ENCODE measurements around the gene MLF2.
"Not testable (repeated sequence)": the region's sequence is repeated elsewhere in the genome, so short reads cannot be mapped to it uniquely, and the experiment has no call there.

Gene MLF2

DNA sequence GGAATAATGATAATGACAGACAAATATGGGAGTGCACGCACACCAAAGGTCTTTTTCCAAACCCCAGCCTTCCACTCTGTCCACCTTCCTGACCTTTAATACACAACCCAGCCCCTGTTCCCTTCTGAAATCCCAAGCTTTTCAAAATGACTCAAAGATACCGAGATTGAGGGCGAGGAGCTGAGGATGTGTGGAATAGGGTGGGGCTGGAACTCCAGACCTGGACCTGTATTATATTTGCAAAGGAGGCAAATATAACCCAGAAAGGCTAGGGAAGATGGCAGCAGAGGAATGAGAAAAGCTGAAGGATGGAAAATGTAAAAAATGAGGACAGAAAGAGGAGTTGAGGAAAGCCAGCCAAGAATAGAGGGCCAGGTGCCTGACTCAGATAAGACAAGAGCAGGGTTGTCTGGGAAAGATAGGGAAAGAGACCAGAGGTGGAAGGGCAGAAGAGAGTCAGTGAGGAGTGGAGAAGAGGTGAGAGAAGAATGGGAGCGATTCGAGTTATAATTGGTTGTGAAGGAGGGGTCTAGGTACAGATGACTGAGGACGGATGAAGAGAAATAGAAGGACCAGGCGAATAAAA is 12.2 kb upstream of the MLF2 start:
- no peak for DNase-seq (ENCODE audit: low spot score)

- peak; percentile 79 for DNase-seq (ENCODE audit: low spot score)
These were observed 11.3 kb upstream of the MLF2 start for GRCh38 chr12:6764011-6764828.

- DNase-seq (ENCODE audit: low spot score), result no peak
These were observed 10.4 kb upstream of the MLF2 start for GRCh38 chr12:6763380-6763779.

DNA sequence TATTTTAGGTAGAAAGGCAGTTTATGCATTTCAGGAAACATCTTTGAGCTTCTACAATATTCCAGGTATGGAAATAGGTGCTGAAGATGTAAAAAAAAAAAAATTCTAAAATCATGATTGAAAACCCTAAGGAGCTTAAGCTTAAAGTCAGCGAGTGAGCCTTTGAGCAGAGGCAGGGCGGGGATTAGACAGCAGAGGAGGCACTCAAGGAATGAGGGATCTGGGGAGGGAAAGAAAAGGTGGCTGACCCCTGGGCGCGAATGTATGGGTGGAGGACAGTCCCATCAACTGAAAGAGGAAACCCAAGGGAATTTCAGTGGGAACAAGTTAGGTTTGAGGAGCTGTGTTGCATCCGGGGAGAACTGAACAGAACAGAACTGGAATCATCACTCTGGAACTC is 6.8 kb upstream of the MLF2 start:
- no peak for DNase-seq (ENCODE audit: low spot score)

- DNase-seq (ENCODE audit: low spot score), result no peak
These were observed 5.7 kb upstream of the MLF2 start for GRCh38 chr12:6758506-6759095.

DNA sequence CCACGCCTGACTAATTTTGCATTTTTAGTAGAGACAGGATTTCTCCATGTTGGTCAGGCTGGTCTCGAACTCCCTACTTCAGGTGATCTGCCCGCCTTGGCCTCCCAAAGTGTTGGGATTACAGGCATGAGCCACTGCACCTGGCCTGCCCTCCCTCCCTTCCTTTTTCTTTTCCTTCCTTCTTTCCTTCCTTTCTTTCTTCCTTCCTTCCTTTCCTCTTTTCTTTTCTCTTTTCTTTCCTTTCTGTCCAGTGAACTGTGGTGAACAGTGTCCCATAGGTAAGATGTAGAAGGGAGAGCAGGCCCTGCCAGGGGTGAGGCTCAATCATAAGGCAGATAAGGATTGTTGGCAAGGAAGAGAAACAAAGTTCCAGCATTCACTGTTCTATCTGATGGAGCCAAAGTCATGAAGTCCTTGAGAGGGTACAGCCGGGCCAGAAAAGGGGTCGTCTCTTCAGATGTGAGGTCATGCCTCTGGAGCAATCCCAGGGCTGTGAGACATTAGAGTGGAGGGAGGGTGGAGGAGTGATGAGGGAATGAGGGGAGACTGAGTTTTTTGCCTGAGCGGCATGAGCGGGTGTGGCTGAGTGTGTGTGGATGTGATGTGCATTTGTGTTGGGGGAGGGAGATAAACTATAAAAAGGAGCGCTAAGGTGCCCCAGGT is 4.2 kb upstream of the MLF2 start:
- DNase-seq (ENCODE audit: low spot score), result no peak

DNA sequence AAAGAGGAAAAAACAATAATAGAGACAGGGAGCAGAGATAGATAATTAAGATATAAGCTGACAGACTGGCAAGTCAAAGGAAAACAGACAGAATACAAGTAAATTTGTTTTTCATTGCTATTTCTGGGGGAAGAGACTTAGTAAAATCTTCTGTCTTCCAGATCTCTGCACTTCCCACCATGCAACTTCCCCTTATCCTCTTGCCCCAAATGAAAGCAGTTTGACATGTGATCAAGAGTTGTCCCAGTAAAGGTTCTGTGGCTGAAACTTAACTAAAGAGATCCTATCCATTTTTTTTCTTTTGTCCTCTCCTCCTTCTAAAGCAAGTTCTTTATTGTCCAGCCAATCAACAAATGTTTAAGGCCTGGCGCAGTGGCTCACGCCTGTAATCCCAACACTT is 1.5 kb upstream of the MLF2 start:
- DNase-seq (ENCODE audit: low spot score), result no peak

- no peak for DNase-seq (ENCODE audit: low spot score)
These were observed 923 bp upstream of the MLF2 start for GRCh38 chr12:6753772-6754356.

DNA sequence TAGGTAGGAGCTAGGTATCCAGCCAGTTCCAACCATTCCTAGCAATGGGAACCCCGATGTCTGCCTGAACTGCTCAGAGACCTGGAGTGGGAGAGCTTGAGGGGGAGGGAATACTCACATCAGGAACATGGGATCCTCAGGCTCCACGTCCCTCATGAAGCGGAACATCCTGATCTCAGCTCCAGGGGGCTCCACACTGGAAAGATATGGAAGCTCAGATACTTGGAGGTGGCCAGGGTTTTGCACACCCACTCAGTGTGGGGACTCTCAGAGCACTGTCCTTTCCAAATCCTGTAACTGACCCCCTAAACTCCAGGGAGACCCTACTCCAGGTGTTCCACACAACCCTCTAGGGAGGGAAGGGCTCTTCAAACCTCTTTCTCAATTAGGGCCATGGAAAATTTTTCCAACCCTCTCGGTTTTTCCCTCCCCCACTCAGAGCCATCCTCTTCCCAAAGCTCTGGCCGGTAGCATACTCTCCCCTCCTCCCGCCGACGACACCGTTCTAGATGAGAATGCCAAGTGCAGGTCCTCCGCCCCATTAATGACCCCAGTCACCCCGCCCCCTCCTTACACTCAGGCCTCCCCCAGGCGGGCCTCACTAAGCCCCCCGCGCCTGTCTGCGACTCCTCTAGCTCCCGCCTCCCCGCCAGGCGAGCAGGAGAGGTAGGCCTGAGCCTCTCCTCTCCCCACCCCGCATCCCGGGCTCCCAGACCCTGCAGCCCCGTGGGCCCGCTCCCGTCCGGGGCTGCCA is 597 bp downstream of the MLF2 start:
- peak; percentile 66 for DNase-seq (ENCODE audit: low spot score)

- DNase-seq (ENCODE audit: low spot score), result no peak
These were observed 1.2 kb downstream of the MLF2 start for GRCh38 chr12:6751767-6752166.

GRCh38 chr12:6750506-6750905 is 2.4 kb downstream of the MLF2 start:
- DNase-seq (ENCODE audit: low spot score), result no peak

DNA sequence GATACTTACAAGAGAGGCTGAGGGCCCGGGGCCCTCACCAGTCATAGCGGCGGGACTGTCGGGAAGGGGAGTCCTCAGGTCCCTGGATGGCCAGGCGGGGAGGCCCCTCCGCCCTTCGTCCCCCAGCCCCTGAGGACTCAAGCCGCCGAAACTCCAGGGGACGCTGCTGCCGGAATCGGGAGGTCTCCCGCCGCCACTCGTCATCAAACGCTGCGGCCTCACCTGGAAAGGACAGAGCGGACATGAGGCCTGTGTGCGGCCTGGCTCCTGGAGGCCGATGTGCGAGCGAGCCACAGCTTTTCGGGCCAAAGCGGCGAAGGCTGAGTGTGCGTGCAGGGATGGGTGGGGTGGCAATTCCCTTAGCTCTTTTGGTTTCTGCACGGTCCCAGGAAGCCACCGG is 4.2 kb downstream of the MLF2 start:
- no peak for DNase-seq (ENCODE audit: low spot score)

DNA sequence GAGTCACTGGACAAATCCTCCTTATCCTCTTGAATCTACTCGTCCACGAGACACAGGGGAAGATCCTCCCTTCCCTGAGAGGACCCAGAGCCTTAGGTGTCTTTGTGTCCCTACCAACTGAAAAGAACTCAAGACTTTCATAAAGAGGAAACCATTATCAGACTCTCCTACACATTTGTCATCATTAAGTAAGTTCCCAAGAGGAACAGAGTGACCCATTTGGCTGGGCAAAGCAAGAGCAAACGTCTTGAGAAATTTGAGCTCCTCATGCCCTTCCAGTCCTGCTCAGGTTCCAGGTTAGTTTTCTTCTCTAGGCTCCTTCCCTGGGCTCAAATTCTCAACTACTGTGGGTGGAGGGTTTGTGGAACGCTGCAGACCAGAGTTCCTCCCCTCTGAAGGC is 5.7 kb downstream of the MLF2 start:
- no peak for DNase-seq (ENCODE audit: low spot score)

DNA sequence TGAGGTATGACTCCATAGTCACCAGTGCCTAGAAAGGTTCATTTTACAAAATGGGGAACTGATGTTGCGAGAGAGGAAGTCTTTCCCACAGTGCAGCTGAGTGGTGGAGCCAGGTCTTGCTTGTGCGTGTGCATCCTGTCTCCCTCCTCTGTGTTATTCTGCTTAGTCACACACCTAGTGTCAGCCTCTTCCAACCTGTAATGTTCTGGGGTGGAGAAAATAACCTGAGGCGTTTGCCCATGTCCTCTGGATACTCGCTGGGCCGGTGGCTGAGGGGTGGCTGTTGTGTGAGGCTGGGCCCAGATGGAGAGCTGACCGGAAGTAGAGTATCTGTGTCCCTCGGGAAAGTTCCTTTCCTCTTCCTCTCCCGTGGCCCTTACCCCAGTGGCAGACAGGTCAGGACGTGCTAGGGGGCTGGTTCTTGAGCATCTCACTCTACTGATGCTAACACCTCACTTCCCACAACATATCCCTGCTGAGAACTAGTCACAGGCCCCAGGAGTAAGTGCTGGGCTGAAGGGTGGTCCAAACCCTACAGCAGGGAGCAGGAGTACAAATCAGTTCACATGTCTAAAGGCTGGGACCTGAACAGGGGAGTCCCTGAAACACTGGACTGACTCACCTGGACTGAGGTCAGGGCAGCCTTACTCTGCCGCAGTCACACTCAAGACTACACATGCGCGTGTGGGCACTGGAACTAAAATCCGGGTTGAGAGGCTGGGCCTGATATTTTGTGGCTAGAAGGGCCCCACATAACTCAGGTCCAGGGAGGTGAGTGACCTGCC is 7.0 kb downstream of the MLF2 start:
- DNase-seq (ENCODE audit: low spot score), result no peak

DNA sequence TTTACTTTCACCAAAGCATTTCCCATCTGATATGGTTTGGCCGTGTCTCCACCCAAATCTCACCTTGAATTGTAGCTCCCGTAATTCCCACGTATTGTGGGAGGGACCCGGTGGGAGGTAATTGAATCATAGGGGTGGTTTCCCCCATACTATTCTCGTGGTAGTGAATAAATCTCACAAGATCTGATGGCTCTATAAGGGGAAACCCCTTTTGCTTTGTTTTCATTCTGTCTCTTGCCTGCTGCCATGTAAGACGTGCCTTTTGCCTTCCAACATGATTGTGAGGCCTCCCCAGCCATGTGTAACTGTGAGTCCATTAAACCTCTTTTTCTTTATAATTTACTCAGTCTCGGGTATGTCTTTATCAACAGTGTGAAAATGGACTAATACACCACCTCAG is 9.6 kb downstream of the MLF2 start:
- not testable (repeated sequence) for DNase-seq (ENCODE audit: low spot score)

DNA sequence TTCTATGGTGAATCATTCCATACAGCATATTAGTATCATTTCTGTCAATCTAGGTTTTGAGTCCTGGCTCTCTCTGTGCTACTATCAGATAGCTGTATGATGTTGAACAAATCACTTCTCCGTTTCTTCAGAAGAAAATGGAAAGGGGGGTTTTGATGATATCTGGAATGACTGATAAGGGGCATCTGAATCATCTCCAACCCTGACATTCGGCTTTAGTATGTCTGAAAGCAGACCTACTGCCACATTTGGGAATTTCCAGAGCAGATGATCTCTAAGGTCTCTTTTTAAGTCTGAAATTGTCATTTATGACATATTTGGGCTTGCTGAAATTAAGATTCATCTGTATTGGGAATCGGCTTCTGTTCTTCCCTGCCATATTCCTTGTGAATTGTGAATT is 10.1 kb downstream of the MLF2 start:
- DNase-seq (ENCODE audit: low spot score), result no peak

- not testable (repeated sequence) for DNase-seq (ENCODE audit: low spot score)
These were observed 10.9 kb downstream of the MLF2 start for GRCh38 chr12:6742080-6742479.

- DNase-seq (ENCODE audit: low spot score), result no peak
These were observed 16.2 kb downstream of the MLF2 start for GRCh38 chr12:6736754-6737153.

DNA sequence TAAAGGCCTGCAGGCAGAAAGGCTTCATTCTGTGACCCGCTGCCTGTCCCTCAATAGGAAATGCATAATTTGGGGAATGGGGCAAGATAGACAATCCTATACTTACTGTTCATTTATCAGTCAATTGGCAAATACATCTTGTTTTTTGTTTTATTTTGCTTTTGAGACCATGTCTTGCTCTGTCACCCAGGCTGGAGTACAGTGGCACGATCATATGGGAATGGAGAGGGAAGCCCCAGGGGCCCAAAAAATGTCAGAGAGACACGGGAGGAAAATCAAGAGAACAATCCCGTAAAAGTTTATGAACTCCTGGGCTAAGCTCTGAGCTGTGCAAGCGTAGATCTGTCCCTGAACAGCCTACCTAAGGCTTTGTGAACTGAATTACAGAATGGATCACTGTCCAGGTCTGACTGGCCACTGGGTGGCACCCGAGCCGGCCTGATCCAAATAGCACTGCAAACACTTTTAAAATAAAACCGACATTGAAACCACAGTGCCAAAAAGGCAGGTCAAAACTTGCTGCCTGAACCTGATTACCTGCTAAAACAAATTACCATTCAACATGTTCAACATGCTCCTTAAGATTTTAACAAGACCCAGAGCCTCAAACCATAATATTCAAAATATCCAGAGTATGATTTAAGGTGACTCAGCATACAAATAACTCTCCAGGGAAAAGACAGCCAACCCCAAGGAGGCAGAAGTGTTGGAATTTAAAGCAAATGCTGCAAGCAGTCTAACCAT is 17.3 kb downstream of the MLF2 start:
- DNase-seq (ENCODE audit: low spot score), result peak; percentile 69

Measured in RKO (cell line).